ENCODE measurements around the gene MED8. TPM values are rescaled to one million over a fixed set of nuclear protein-coding genes. Genes with fewer than 3 reads are reported as not detected.

Gene MED8
- total RNA-seq, 1 donor from 2014 or later = 40.8 TPM

DNA sequence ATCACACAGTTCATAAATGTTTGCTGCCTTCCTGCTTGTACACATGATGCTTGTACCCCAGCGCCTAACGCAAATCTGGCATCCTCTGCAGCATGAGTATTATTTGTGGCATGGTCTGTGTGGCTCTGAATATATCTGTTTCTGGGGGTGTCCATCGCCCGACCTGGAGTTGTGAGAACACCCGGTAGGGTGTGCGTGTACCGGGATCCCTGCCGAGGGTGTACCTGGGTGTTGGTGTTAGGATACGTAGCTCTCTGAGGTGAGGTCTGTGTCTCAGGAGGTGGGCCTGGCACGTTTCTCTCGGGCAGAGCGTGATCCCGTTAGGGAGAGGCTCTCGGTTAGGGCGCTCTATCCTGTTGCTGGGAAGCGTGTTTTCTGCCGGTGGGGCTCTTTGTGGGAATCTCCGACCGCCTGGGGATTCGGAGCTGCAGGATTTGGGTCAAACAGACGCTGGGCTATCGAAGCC, 41.2 kb downstream of the MED8 start:
- Mint-ChIP-seq H3K27ac (peak overlapping the region; percentile 26), H3K27me3 (ENCODE audit: low read depth) (no peaks in the 10 kb centered on the region), H3K4me3 (ENCODE audit: low read depth) (peak overlapping the region; percentile 20), H3K4me1 (ENCODE audit: low read depth) (peaks cover 34% of the 10 kb centered on the region), H3K9me3 (no peaks in the 10 kb centered on the region), H3K36me3 (ENCODE audit: low read depth) (no peaks in the 10 kb centered on the region)
- intact Hi-C loops (cut with micrococcal nuclease) = loop anchor here (5.0 kb wide), 1 partner anchor 51 kb away; no protein-coding TSS in a partner anchor
- no peak for DNase-seq (ENCODE audit: low spot score)

DNA sequence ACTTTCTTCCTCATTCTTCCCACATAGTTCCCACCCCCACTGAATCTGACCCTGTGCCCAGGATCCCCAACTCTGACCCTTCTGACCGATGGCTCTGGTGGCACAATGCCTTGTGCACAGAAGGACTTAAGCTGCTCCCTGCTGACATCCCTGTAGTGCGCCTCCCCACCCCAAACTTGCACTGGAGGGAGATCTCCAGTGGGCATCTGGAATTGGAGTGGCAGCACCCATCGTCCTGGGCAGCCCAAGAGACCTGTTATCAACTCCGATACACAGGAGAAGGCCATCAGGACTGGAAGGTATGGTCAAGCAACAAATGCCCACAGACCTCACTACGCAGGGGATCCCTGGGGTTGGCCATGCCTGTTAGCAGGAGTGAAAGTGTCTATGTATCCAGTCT, 43.0 kb downstream of the MED8 start:
- DNase-seq (ENCODE audit: low spot score) = no peak
- Mint-ChIP-seq H3K9me3 (no peaks in the 10 kb centered on the region), H3K27ac (no peak overlapping the region), H3K36me3 (ENCODE audit: low read depth) (no peaks in the 10 kb centered on the region), H3K27me3 (ENCODE audit: low read depth) (no peaks in the 10 kb centered on the region), H3K4me1 (ENCODE audit: low read depth) (peaks cover 32% of the 10 kb centered on the region), H3K4me3 (ENCODE audit: low read depth) (no peak overlapping the region)
- intact Hi-C loops (cut with micrococcal nuclease) = loop anchor here (5.0 kb wide), 1 partner anchor 49 kb away; no protein-coding TSS in a partner anchor

DNA sequence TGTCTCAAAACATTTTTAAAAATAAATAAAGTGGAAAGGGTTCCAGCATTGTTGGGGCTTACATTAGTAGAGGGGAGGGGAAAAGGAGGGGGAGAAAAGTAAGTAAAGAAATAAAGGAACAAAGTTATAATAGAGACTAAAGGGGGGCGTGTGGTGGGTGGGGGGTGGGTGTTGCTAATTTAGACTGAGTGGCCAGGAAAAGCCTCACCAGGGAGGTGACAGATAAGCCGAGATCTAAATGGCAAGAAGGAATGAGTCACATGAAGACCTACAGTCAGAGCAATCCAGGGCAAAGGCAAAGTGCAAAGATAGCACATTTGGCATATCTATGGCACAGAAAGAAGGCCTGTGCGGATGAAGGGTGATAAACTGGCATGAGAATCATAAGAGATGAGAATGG, 44.5 kb downstream of the MED8 start:
- Mint-ChIP-seq H3K27ac (peak overlapping the region; percentile 86), H3K4me3 (ENCODE audit: low read depth) (no peak overlapping the region), H3K9me3 (no peaks in the 10 kb centered on the region), H3K36me3 (ENCODE audit: low read depth) (no peaks in the 10 kb centered on the region), H3K27me3 (ENCODE audit: low read depth) (no peaks in the 10 kb centered on the region), H3K4me1 (ENCODE audit: low read depth) (peaks cover 29% of the 10 kb centered on the region)
- DNase-seq (ENCODE audit: low spot score) = no peak
- intact Hi-C loops (cut with micrococcal nuclease) = loop anchor here (2.0 to 5.0 kb wide), 2 partner anchors 14 to 48 kb away; no protein-coding TSS in a partner anchor

DNA sequence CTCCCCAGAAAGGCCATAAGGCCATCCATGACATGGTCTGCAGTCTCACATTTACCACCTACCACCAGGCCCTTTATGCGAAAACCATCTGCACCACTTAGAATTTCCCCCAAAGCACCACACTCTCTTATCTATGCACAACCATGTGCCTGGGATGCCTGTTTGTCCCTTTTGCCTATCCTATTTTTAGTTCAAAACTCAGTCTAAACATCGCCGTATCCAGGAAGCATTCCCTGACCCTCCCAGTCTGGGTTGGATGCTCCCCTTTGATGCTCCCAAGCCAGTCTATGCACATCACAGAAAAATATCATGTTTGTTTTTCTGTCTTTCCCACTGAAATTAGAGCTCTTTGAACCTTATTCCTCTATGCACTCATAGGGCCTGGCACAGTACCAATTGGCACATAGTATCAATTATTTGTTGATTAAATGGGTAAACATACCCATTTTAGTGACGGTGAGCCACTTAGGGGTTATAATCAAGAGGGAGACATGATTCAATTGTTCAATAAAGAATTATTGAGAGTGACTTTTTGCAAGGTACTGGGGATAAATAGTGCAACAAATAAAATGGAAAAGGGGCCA, 45.2 kb downstream of the MED8 start:
- Mint-ChIP-seq H3K27me3 (ENCODE audit: low read depth) (no peaks in the 10 kb centered on the region), H3K9me3 (no peaks in the 10 kb centered on the region), H3K4me3 (ENCODE audit: low read depth) (no peak overlapping the region), H3K36me3 (ENCODE audit: low read depth) (no peaks in the 10 kb centered on the region), H3K27ac (peak overlapping the region; percentile 31), H3K4me1 (ENCODE audit: low read depth) (peaks cover 22% of the 10 kb centered on the region)
- no peak for DNase-seq (ENCODE audit: low spot score)
- intact Hi-C loops (cut with micrococcal nuclease) = loop anchor here (2.0 kb wide), 1 partner anchor 14 kb away; no protein-coding TSS in a partner anchor

DNA sequence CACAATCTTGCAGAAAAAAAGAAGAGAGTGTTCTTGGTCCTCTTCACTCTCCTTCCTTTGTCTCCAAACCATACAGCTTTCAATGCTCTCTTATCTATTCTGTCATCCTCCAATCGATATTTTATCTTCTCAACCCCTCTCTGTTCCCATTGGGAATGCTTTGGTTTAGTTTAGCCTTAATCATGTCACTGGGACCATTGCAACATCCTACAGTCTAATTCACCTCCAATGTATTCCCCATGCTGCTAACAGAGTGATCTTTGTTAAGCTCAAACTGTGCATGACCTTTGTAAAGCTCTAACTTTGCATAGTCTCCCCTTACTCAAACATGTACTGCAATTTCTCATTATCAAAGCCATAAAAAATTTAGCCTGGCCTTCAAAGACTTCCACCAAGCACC, 49.0 kb downstream of the MED8 start:
- no peaks in the 10 kb centered on the region for H3K27me3 Mint-ChIP-seq (ENCODE audit: low read depth)
- no peak overlapping the region for H3K4me3 Mint-ChIP-seq (ENCODE audit: low read depth)
- no peak for DNase-seq (ENCODE audit: low spot score)
- no peaks in the 10 kb centered on the region for H3K9me3 Mint-ChIP-seq
- no peak overlapping the region for H3K27ac Mint-ChIP-seq
- H3K36me3 Mint-ChIP-seq (ENCODE audit: low read depth) = no peaks in the 10 kb centered on the region
- H3K4me1 Mint-ChIP-seq (ENCODE audit: low read depth) = peaks cover 15% of the 10 kb centered on the region
- intact Hi-C loops (cut with micrococcal nuclease) = no loop called here

DNA sequence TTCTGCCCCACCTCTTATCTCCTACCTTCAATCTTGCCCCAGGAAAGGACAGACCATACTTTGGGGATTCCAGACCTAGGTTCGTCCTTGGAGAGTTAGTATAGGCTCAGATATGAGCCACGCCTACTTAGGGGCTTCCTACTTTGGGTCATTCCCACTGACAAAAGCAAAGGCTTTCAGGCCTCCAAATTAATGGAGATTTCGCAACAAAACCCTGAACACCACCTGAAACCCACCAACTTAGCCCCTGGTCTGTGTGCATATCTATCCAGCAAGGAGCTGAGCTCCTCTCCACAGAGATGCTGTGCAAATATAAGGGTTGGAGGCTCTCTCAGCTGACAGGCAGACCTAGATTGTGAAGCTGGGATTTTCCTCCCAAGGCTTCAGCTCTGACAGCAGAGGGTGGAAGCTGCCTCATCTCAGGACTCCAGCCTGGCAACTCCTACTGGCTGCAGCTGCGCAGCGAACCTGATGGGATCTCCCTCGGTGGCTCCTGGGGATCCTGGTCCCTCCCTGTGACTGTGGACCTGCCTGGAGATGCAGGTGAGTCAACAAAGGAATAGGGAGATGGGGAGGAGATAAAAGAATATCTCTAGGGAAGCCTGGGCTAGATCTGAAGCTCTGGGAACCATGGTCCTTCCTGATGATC, 49.9 kb downstream of the MED8 start:
- Mint-ChIP-seq H3K36me3 (ENCODE audit: low read depth) (no peaks in the 10 kb centered on the region), H3K9me3 (no peaks in the 10 kb centered on the region), H3K4me1 (ENCODE audit: low read depth) (peaks cover 10% of the 10 kb centered on the region), H3K27ac (no peak overlapping the region), H3K27me3 (ENCODE audit: low read depth) (no peaks in the 10 kb centered on the region), H3K4me3 (ENCODE audit: low read depth) (no peak overlapping the region)
- intact Hi-C loops (cut with micrococcal nuclease) = no loop called here
- DNase-seq (ENCODE audit: low spot score) = no peak

DNA sequence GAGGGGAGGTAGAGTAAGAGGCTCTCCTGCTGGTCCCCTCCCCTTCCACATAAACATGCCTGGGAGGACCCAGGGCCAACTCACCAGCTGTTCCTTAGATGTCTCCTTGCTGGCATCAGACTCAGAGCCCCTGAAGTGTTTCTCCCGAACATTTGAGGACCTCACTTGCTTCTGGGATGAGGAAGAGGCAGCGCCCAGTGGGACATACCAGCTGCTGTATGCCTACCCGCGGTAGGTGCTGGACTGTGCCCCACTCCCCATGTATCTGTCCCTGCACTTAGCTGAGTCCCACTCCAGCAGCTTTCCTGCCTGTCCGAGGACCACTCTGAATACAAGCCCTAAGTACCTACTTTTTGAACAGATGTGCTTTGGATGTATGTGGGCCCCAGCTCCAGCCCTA, 51.6 kb downstream of the MED8 start:
- Mint-ChIP-seq H3K27me3 (ENCODE audit: low read depth) (no peaks in the 10 kb centered on the region), H3K4me1 (ENCODE audit: low read depth) (no peaks in the 10 kb centered on the region), H3K9me3 (no peaks in the 10 kb centered on the region), H3K27ac (no peak overlapping the region), H3K36me3 (ENCODE audit: low read depth) (no peaks in the 10 kb centered on the region), H3K4me3 (ENCODE audit: low read depth) (no peak overlapping the region)
- DNase-seq (ENCODE audit: low spot score) = no peak
- intact Hi-C loops (cut with micrococcal nuclease) = no loop called here

DNA sequence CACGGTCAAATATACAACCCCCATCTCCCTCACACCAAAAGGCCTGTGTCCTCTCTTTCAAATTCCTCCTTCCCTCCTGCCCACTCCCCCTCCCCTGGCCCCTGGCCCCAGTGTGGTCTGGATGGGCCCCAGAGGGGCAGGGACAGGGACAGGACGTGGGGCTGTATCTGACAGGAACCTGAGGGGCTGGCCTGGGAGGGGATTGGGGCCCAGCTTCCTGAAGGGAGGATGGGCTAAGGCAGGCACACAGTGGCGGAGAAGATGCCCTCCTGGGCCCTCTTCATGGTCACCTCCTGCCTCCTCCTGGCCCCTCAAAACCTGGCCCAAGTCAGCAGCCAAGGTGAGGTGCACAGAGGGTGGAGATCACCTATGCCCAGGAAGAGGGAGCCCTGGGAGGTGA, 52.0 kb downstream of the MED8 start, which contains the start of gene MPL:
TSS of gene MPL (plus strand) at position 231 of the 400 bp plus-strand sequence. CDS start at position 262, 31 bp downstream.
- H3K9me3 Mint-ChIP-seq = no peaks in the 10 kb centered on the region
- H3K4me1 Mint-ChIP-seq (ENCODE audit: low read depth) = no peaks in the 10 kb centered on the region
- DNase-seq (ENCODE audit: low spot score) = no peak
- no peaks in the 10 kb centered on the region for H3K36me3 Mint-ChIP-seq (ENCODE audit: low read depth)
- H3K27ac Mint-ChIP-seq = no peak within 1 kb of the TSS
- no peaks in the 10 kb centered on the region for H3K27me3 Mint-ChIP-seq (ENCODE audit: low read depth)
- intact Hi-C loops (cut with micrococcal nuclease) = no loop called here
- no peak within 1 kb of the TSS for H3K4me3 Mint-ChIP-seq (ENCODE audit: low read depth)

DNA sequence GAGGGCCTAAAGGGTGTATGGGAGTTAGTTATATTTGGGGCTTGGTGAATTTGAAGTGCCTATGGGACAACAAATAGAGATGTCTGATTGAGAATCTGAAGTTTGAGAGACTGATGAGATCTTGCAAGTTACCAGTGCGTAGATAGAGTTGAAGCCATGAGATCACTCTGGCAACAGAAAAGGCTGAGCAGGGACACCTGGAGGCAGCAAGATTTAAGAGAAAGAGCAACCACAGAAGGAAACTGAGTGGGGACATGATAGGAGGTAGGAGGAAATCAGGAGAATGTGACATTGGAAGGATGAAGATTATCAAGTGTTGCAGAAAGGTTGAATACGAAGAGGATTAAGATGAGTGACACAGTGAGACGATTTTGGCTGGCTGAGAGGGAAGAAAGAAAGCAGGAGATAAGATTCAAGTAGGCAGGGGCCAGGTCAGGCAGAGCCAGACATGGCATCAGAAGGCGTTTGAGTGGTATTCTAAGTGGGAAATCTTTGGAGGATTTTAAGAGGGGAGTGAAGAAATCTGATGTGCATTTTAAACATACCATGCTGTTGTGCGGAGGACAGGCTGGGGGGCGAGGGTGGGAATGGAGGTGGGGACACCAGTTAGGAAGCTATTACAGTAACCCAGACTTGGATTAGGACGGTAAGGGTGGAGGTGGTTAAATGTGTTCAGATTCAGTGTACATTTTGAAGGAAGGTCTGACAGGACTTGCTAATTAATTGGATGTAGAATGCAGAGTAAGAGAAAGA, 55.0 kb downstream of the MED8 start:
- H3K4me3 Mint-ChIP-seq (ENCODE audit: low read depth) = no peak overlapping the region
- no peaks in the 10 kb centered on the region for H3K9me3 Mint-ChIP-seq
- no peak for DNase-seq (ENCODE audit: low spot score)
- H3K27me3 Mint-ChIP-seq (ENCODE audit: low read depth) = no peaks in the 10 kb centered on the region
- H3K27ac Mint-ChIP-seq = peak overlapping the region; percentile 1
- no peaks in the 10 kb centered on the region for H3K36me3 Mint-ChIP-seq (ENCODE audit: low read depth)
- intact Hi-C loops (cut with micrococcal nuclease) = no loop called here
- H3K4me1 Mint-ChIP-seq (ENCODE audit: low read depth) = peaks cover 13% of the 10 kb centered on the region

Other genes starting within 250 kb of the MED8 start
- gene EBNA1BP2, start 217.5 kb downstream of the MED8 start, total RNA-seq = 102 and 104 TPM in 2 replicates
- gene CFAP57, start 217.5 kb downstream of the MED8 start, total RNA-seq = 0.11 and 0.16 TPM in 2 replicates
- gene TMEM125, start 119.8 kb downstream of the MED8 start, total RNA-seq = not detected in 2 replicates
- gene C1orf210, start 104.2 kb downstream of the MED8 start, total RNA-seq = not detected in 2 replicates
- gene TIE1, start 88.8 kb downstream of the MED8 start, total RNA-seq = 2.9 and 3.1 TPM in 2 replicates
- not detected in 2 replicates for gene MPL, start 52.0 kb downstream of the MED8 start, total RNA-seq
- 125 and 128 TPM in 2 replicates for gene CDC20, start 30.8 kb downstream of the MED8 start, total RNA-seq
- 82.7 and 83.6 TPM in 2 replicates for gene ELOVL1, start 21.8 kb downstream of the MED8 start, total RNA-seq
- gene SZT2, start 99 bp upstream of the MED8 start, total RNA-seq = 56.6 and 58.4 TPM in 2 replicates
- gene HYI, start 64.1 kb upstream of the MED8 start, total RNA-seq = 22.6 and 26.3 TPM in 2 replicates
- 3.0 and 3.2 TPM in 2 replicates for gene PTPRF, start 141.1 kb upstream of the MED8 start, total RNA-seq

Measured in activated T-helper 2 cell treated with anti-CD3 and anti-CD28 coated beads, Interferon-gamma antibody, Interleukin-2, Interleukin-4, amounts not matched to agents 10 μg/mL and 5 μg/mL and 100 μg/mL, durations not matched to agents 14 hours and 24 hours and 36 hours (primary cell).